Astrocyte of the spinal cord (primary cell): ENCODE measurements around the gene EMP2.

Experiments
- DNase-seq: peaks from one replicate; pipeline ENCODE4 v3.0.0; 2011; ENCODE audit warnings: low read depth, low spot score
- H3K4me3 ChIP-seq: 2 replicates; pipeline ENCODE4 v1.5.1; 2011; ENCODE audit warnings: low read depth, mild to moderate bottlenecking, low read length, moderate library complexity
- CTCF ChIP-seq: IDR thresholded peaks from 2 replicates; pipeline ENCODE4 v1.5.1; 2012; ENCODE audit warnings: low read depth, mild to moderate bottlenecking, low read length, inconsistent platforms
- in situ Hi-C: cut with HindIII; loops from 2 replicates; pipeline ENCODE4 v1.10.0; 2017; ENCODE audit warnings: low sequenced_read_pairs

The EMP2 gene

GRCh38 chr16:10592611-10593010 is 12.2 kb upstream of the EMP2 start:
- no peak for DNase-seq
- in situ Hi-C loops: no loop called here
- no peak overlapping the region for H3K4me3 ChIP-seq
- TF ChIP-seq CTCF: no peak

- H3K4me3 ChIP-seq: no peak overlapping the region
- in situ Hi-C loops: no loop called here
- DNase-seq: no peak
- no peak for TF ChIP-seq CTCF
Observed at GRCh38 chr16:10590342-10590741, 9.9 kb upstream of the EMP2 start.

- H3K4me3 ChIP-seq: no peak overlapping the region
- no peak for DNase-seq
- in situ Hi-C loops: no loop called here
- TF ChIP-seq CTCF: no peak
Observed at GRCh38 chr16:10589109-10589508, 8.7 kb upstream of the EMP2 start.

- TF ChIP-seq CTCF: no peak
- no peak overlapping the region for H3K4me3 ChIP-seq
- DNase-seq: no peak
- in situ Hi-C loops: no loop called here
Observed at GRCh38 chr16:10587622-10588021, 7.2 kb upstream of the EMP2 start.

GRCh38 chr16:10584981-10585438 is 4.6 kb upstream of the EMP2 start:
- no peak for TF ChIP-seq CTCF
- no peak overlapping the region for H3K4me3 ChIP-seq
- DNase-seq: peak; percentile 51
- in situ Hi-C loops: no loop called here

- TF ChIP-seq CTCF: no peak
- in situ Hi-C loops: no loop called here
- no peak overlapping the region for H3K4me3 ChIP-seq
- no peak for DNase-seq
Observed at GRCh38 chr16:10583269-10583668, 2.9 kb upstream of the EMP2 start.

- no peak for TF ChIP-seq CTCF
- no peak overlapping the region for H3K4me3 ChIP-seq
- DNase-seq: no peak
- in situ Hi-C loops: no loop called here
Observed at GRCh38 chr16:10581507-10581906, 1.1 kb upstream of the EMP2 start.
